ENCODE data around the gene WRNIP1. TPM values are rescaled to one million over a fixed set of nuclear protein-coding genes. Genes with fewer than 3 reads are reported as not detected.
A peak's percentile ranks its signal among the peaks of the same experiment; 100 is the strongest.

The WRNIP1 gene
- total and polyA plus RNA-seq, 9 of the 15 experiments (the other 6 are each of a cell fraction or from before 2014, with no cell fraction given): 13.2 to 63.6 (median 48.6) TPM

DNA sequence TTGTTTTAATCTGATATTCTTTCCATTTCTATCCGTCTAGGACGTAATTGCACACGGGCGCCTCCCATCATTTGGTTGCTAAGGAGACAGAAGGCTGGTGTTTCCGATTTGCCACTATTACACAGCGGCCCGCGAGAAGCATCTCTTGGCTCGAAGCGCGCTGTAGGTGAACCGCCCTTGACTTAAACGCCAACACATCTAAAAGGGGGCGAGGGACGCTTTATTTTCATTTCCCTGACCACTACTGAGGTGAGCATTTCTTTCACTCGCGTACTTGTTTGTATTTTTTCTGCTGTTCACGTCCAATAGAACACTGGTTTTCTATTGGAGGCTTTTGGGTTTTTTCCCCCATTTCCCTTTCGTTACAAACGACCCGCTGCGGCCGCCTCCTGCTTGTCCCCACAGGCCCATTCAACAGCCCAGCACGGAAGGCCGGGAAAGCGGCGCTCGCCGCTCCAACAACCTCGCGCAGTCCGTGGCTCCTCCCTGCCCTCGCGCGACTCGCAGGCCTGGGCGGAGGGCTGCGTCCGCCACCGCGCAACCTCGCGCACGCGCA, 505 bp upstream of the WRNIP1 start:
- ATAC-seq: peak; percentile 91
- no peaks in the 10 kb centered on the region; the same call in 1 of the 2 replicates for H3K9me3 ChIP-seq (replicated peaks; ENCODE audit: control insufficient read depth, insufficient read depth, low read depth, low read length)
- no peaks in the 10 kb centered on the region for H3K9me1 ChIP-seq (ENCODE audit: control insufficient read depth, insufficient read depth, low read length)
- TSS peak; percentile 90 for BruUV-seq (replicated peaks)
- H2AFZ ChIP-seq (ENCODE audit: low read depth, low read length): peak overlapping the region; percentile 82
- H3K27ac ChIP-seq (ENCODE audit: extremely low read depth, low read depth, low read length): peak overlapping the region; percentile 64
- intact Hi-C loops (cut with micrococcal nuclease): no loop called here
- H3K4me3 ChIP-seq: peak overlapping the region; percentile 29
- peaks cover 44% of the 10 kb centered on the region for H3K79me2 ChIP-seq (ENCODE audit: control insufficient read depth, insufficient read depth, low read length)
- H3K4me1 ChIP-seq (replicated peaks in 1 of 2; ENCODE audit: control insufficient read depth in 2 of 2, insufficient read depth in 2 of 2, low read length in 2 of 2): peaks cover 32% of the 10 kb centered on the region in 2 experiments
- H3K27me3 ChIP-seq (ENCODE audit: control insufficient read depth in 2 of 2, insufficient read depth in 2 of 2, low read length in 2 of 2): no peaks in the 10 kb centered on the region
- POLR2A ChIA-PET: interaction anchor here (1.0 to 10.9 kb wide), 8 partner anchors 9 to 455 kb away, joined by 3 to 151 read pairs (median 4); partner anchors contain the start of gene SERPINB9
- no peak for FAIRE-seq
- H3K9ac ChIP-seq (ENCODE audit: insufficient read depth in 1 of 2, low read depth in 2 of 2, low read length in 2 of 2): peak overlapping the region; percentile 71 to 86
- peak; percentile 60 to 97 (median 86) for DNase-seq (ENCODE audit: extremely low read depth in 1 of 4, low spot score in 3 of 4)
- CTCF ChIA-PET (ENCODE audit: low intra/inter-chr PET ratio): interaction anchor here (0.6 to 0.7 kb wide), 2 partner anchors 25 to 177 kb away, joined by 4 to 5 read pairs; no protein-coding TSS in a partner anchor
- H3K36me3 ChIP-seq (ENCODE audit: control insufficient read depth, insufficient read depth, low read length): peaks cover 24% of the 10 kb centered on the region
- H4K20me1 ChIP-seq (replicated peaks; ENCODE audit: control insufficient read depth, insufficient read depth, low read length): peaks cover 29% of the 10 kb centered on the region
- peak overlapping the region; percentile 91 for H3K4me2 ChIP-seq (ENCODE audit: insufficient read depth, low read length)
- in situ Hi-C loops (cut with MboI): no loop called here
- 3% methylated on average over 33 of the region's 45 CpGs for WGBS (ENCODE audit: insufficient coverage, low coverage, missing lambda C conversion rate)
- TF ChIP-seq EHMT2 (IDR thresholded peaks at IDR 0.05) (0 out of 2 replicates have a peak, but pooled peaks have one; percentile 28), XRCC5 (IDR thresholded peaks at IDR 0.05; ENCODE audit: low read depth, low read length) (no peak), HNRNPH1 (optimal IDR thresholded peaks at IDR 0.05; ENCODE audit: low read depth, low read length) (no peak), MITF (IDR thresholded peaks at IDR 0.05) (no peak), ARHGAP35 (IDR thresholded peaks at IDR 0.05; ENCODE audit: partially characterized antibody) (no peak), TGIF2 (CRISPR knock-in tag; IDR thresholded peaks at IDR 0.05) (no peak), PREB (CRISPR knock-in tag; IDR thresholded peaks at IDR 0.05) (peak; percentile 83; the same call in 1 of the 2 replicates), ZNF197 (CRISPR knock-in tag; IDR thresholded peaks at IDR 0.05; ENCODE audit: low read depth) (0 out of 2 replicates have a peak, but pooled peaks have one; percentile 51), HNRNPK (IDR thresholded peaks at IDR 0.05; ENCODE audit: low read depth, low read length, poor library complexity, severe bottlenecking) (peak; percentile 98), ZBTB1 (CRISPR knock-in tag; IDR thresholded peaks at IDR 0.05; ENCODE audit: borderline replicate concordance, low read depth) (no peak), ZNF263 (CRISPR knock-in tag; IDR thresholded peaks at IDR 0.05; ENCODE audit: borderline replicate concordance) (peak; percentile 11; the same call in 1 of the 2 replicates), ESRRA (IDR thresholded peaks at IDR 0.05; ENCODE audit: borderline replicate concordance, low read depth) (no peak)
- TF ChIP-seq, protein P1, sequence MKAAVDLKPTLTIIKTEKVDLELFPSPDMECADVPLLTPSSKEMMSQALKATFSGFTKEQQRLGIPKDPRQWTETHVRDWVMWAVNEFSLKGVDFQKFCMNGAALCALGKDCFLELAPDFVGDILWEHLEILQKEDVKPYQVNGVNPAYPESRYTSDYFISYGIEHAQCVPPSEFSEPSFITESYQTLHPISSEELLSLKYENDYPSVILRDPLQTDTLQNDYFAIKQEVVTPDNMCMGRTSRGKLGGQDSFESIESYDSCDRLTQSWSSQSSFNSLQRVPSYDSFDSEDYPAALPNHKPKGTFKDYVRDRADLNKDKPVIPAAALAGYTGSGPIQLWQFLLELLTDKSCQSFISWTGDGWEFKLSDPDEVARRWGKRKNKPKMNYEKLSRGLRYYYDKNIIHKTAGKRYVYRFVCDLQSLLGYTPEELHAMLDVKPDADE (conservative IDR thresholded peaks at IDR 0.05; ENCODE audit: control insufficient read depth, low read depth, low read length): no peak
- TF ChIP-seq, protein P2, sequence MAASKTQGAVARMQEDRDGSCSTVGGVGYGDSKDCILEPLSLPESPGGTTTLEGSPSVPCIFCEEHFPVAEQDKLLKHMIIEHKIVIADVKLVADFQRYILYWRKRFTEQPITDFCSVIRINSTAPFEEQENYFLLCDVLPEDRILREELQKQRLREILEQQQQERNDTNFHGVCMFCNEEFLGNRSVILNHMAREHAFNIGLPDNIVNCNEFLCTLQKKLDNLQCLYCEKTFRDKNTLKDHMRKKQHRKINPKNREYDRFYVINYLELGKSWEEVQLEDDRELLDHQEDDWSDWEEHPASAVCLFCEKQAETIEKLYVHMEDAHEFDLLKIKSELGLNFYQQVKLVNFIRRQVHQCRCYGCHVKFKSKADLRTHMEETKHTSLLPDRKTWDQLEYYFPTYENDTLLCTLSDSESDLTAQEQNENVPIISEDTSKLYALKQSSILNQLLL (CRISPR knock-in tag; IDR thresholded peaks at IDR 0.05; ENCODE audit: borderline replicate concordance): no peak
